Measurements from ENCODE around the gene CFDP1.

GRCh38 chr16:75320435-75320834 is 112.9 kb downstream of the CFDP1 start:
- TF ChIP-seq EZH2 (IDR thresholded peaks at IDR 0.05; ENCODE audit: borderline replicate concordance, low read depth, low read length, poor library complexity, severe bottlenecking) (no peak), CTCF (conservative IDR thresholded peaks at IDR 0.05; ENCODE audit: low read depth, low read length) (no peak)
